ENCODE results near the gene PPP5C. TPM values are rescaled to one million over a fixed set of nuclear protein-coding genes. Genes with fewer than 3 reads are reported as not detected.

PPP5C gene
- total and polyA plus RNA-seq, 2 of the 13 experiments (the other 11 are each of a cell fraction or from before 2014, with no cell fraction given) = 41.6 to 67.9 TPM

DNA sequence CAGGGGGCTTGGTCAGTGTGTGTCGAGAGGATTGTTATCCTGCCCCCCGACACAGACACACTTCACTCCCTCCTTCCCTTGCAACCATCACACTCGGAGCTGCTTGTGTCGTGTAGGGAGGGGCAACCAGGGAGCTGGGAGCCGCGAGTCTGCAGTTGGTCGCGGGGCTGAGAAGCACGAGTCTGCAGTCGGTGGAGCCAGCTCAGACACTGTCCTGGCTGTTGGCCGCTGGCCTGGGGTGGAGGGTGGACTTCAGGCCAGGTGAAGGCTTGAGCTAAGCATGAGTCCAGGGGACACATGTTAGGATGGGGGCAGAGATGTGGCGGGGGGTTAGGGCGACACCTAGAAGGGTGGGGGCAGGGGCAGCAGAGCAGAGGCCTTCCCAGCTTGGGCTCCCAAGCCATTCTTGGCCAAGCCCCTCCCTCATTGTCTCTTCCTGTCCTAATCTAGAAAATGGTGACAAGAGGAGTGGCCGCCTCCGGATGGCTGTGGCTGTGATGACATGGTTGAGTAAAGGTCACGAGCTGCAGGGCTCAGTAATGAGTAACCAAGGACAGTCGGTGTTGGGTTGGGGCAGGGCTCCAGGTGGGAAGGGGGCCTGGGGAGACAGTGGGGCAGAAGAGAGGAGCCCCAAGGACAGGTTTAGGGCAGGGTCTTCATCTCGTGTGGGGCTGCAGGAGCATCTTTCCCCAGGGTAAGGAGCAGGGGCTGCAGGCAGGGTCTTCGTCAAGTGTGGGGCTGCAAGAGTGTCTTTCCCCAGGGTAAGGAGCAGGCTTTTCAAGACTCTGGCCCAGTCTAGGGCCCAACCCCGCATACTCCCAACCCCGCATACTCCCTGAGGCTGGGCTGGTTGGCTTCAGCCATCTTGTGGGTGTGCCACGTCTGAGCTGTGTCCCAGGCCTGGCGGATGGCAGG is 8.6 kb downstream of the PPP5C start (continued):
- peak; percentile 63; the same call in 1 of the 2 replicates for TF ChIP-seq HDAC2 (CRISPR knock-in tag; IDR thresholded peaks at IDR 0.05)
- TF ChIP-seq HNF4G (IDR thresholded peaks at IDR 0.05; ENCODE audit: borderline replicate concordance, low read depth, low read length) = 0 out of 2 replicates have a peak, but pooled peaks have one; percentile 8
- TF ChIP-seq HNF4G (CRISPR knock-in tag; IDR thresholded peaks at IDR 0.05; ENCODE audit: borderline replicate concordance, low read depth) = no peak
- peak; percentile 24 for TF ChIP-seq ASH2L (IDR thresholded peaks at IDR 0.05; ENCODE audit: insufficient read length, low read depth, low read length)
- peak; percentile 38 for TF ChIP-seq YY1 (IDR thresholded peaks at IDR 0.05; ENCODE audit: insufficient read depth, insufficient replicate concordance, low read depth, low read length)
- TF ChIP-seq, protein P1, sequence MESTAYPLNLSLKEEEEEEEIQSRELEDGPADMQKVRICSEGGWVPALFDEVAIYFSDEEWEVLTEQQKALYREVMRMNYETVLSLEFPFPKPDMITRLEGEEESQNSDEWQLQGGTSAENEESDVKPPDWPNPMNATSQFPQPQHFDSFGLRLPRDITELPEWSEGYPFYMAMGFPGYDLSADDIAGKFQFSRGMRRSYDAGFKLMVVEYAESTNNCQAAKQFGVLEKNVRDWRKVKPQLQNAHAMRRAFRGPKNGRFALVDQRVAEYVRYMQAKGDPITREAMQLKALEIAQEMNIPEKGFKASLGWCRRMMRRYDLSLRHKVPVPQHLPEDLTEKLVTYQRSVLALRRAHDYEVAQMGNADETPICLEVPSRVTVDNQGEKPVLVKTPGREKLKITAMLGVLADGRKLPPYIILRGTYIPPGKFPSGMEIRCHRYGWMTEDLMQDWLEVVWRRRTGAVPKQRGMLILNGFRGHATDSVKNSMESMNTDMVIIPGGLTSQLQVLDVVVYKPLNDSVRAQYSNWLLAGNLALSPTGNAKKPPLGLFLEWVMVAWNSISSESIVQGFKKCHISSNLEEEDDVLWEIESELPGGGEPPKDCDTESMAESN (CRISPR knock-in tag; conservative IDR thresholded peaks at IDR 0.05) = peak; percentile 44; the same call in 1 of the 2 replicates
- peak; percentile 48; the same call in 1 of the 2 replicates for TF ChIP-seq THAP11 (CRISPR knock-in tag; IDR thresholded peaks at IDR 0.05)
- 0 out of 2 replicates have a peak, but pooled peaks have one; percentile 27 for TF ChIP-seq PHF8 (CRISPR knock-in tag; IDR thresholded peaks at IDR 0.05)
- TF ChIP-seq ZNF335 (CRISPR knock-in tag; IDR thresholded peaks at IDR 0.05) = 0 out of 2 replicates have a peak, but pooled peaks have one; percentile 27
- TF ChIP-seq, protein P2, sequence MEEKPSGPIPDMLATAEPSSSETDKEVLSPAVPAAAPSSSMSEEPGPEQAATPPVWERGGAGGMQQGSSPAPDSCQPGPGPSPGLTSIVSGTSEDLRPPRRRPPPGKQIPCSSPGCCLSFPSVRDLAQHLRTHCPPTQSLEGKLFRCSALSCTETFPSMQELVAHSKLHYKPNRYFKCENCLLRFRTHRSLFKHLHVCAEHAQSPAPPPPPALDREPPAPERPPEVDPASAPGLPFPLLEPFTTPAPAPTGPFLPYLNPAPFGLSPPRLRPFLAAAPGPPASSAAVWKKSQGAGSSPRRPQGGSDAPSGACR (CRISPR knock-in tag; IDR thresholded peaks at IDR 0.05) = no peak
- 0 out of 4 replicates have a peak, but pooled peaks of 1 of the 2 experiments have one; percentile 18 for TF ChIP-seq POLR2A (IDR thresholded peaks at IDR 0.05; ENCODE audit: insufficient read depth in 1 of 2, low read depth in 2 of 2, low read length in 2 of 2)
- TF ChIP-seq PATZ1 (CRISPR knock-in tag; IDR thresholded peaks at IDR 0.05) = peak; percentile 80
- TF ChIP-seq SOX5 (CRISPR knock-in tag; IDR thresholded peaks at IDR 0.05; ENCODE audit: borderline replicate concordance) = peak; percentile 53; the same call in 1 of the 2 replicates
- peak; percentile 84 for TF ChIP-seq ZNF644 (CRISPR knock-in tag; IDR thresholded peaks at IDR 0.05; ENCODE audit: low read depth)
- TF ChIP-seq FOSL2 (CRISPR knock-in tag; IDR thresholded peaks at IDR 0.05) = peak; percentile 46; the same call in 1 of the 2 replicates
- TF ChIP-seq ZNF687 (CRISPR knock-in tag; IDR thresholded peaks at IDR 0.05) = peak; percentile 86
- peak; percentile 64; the same call in 1 of the 2 replicates for TF ChIP-seq RXRB (CRISPR knock-in tag; IDR thresholded peaks at IDR 0.05; ENCODE audit: borderline replicate concordance)
- TF ChIP-seq THRA (CRISPR knock-in tag; IDR thresholded peaks at IDR 0.05; ENCODE audit: borderline replicate concordance) = 0 out of 2 replicates have a peak, but pooled peaks have one; percentile 17
